HUDEP-2 (cell line): ENCODE results near the gene KCNAB1.
A peak's percentile ranks its signal among the peaks of the same experiment; 100 is the strongest.

Experiments
- DNase-seq, 76 experiments: peaks; one replicate each; lab custom pipeline; 2025; ENCODE audit not compliant: unreplicated experiment in 76 of 76; lab: John Stamatoyannopoulos, UW

The KCNAB1 gene

DNA sequence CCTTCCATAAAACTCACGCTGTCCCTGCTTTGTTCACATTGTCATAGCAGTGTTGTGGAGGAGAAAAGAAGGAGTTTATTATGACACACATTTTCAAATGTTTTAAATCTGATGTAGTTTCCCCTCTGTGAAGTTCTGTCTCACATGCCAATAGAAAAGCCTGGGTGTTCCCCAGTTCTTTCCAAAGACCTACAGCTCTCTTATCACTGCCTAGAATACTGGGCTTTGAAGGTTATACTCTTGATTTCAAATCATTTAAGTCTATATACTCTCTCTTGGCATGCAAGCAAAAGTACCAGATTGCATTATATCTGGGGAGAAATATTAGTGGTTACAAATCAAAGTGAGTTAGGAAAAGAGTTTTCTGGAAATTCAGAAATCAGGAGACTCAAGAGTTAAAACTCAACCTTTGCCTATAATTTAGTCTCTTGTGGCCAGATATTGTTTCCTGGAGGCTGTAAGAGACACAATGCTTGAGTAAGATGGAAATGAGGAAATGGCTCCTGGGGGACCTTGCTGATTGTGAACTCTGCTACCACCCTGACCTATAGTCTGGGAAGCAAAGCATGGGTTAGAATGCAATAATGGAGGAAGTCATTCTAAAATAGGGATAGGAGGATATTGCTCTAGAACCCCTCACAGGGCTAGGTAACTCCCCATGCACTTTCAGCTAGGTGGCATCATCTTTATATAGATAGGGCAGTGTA is 182.8 kb downstream of the KCNAB1 start:
- no peak for DNase-seq

DNA sequence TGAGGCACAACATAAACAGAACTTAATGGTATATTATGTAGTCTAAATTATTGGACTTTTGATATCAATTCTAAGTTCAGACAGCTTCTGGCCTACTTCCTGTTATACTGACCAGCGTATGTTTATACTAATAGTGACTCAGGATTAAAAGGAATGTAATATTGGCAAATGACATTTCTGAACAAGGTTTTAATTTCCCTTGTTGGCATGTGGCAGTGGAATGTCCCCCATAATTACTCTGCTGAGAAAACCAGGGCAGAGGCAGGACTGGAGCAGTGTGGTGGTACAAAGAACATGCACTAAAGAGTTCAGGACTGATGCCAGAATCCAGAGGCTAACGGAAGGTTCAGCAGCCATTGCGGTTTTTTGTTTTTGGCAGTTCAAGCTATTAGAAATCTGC is 184.0 kb downstream of the KCNAB1 start:
- no peak for DNase-seq

DNA sequence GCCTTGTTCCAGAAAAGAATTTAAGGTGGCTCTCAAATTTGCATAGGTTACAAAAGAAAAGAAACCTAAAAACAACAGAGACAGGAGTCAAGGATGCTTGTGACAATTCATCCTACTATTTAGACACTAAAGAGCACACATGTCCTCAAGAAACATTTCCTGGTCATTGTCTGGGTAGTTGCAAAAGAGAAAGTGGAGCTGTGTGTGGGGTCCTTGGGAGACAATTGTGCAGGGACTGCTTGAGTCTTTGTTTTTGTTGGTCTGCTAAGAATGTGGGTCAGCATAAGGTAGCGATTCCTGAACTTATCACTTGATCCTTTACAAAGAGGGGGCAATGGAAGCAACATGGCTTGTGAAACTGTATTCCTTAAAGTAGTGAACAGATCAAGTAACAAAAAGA is 185.3 kb downstream of the KCNAB1 start:
- no peak for DNase-seq

- no peak for DNase-seq
These were observed 187.3 kb downstream of the KCNAB1 start for GRCh38 chr3:156307704-156308103.

DNA sequence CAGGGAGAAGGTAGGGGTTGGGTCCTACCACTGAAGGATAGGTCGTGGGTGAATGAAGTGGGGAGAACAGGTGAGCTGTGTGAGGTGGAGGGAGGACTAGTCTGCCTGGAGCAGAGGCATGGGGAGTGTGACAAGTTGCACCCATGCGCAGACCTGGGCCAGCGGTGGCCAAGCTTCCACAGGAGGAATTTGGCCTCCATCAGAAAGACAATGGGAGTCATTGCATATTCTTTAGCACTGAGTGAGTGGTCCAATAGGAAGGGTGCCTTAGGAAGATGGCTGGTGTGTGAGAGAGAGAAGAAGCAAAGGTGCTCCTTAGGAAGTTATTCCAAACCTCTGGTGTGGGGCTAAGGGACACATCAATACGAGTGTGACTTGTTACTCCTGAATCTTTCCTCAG is 191.1 kb downstream of the KCNAB1 start:
- no peak for DNase-seq

DNA sequence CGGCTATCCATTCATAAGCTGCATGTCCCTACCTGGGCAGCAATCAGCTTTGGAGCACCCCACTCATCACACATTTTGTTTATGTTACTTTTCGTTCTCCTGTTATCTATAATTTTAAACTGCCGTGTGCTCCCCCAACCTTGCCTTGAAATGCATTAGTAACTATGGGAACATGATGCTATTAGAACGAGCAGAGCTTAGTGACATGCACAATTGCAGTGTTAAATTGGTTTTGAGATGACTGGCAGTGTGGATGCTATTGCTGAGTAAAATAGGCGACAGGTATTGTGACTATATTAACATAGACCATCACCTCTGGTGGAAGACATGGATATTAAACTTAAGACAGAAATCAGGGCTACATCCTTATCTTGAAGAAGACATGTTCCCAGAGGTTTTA is 191.6 kb downstream of the KCNAB1 start:
- no peak for DNase-seq

DNA sequence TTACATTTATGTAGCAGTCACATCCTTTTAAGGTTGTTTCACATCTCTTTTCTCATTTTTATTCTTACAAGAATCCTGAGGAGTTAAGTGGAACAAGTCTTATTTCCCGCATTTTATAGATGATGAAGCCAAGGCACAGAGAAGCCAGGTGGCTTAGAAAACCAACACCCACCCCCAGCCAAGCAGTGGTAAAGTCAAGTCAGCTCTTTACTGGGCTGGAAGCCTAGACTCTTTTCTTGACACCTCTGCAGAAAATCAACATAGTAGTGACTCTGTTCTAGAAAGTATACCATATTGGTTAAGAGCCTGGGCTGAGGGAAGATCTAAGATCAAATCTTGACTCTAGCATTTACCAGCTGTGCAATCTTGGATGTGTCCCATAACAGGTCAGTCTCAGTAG is 195.7 kb downstream of the KCNAB1 start:
- no peak for DNase-seq

DNA sequence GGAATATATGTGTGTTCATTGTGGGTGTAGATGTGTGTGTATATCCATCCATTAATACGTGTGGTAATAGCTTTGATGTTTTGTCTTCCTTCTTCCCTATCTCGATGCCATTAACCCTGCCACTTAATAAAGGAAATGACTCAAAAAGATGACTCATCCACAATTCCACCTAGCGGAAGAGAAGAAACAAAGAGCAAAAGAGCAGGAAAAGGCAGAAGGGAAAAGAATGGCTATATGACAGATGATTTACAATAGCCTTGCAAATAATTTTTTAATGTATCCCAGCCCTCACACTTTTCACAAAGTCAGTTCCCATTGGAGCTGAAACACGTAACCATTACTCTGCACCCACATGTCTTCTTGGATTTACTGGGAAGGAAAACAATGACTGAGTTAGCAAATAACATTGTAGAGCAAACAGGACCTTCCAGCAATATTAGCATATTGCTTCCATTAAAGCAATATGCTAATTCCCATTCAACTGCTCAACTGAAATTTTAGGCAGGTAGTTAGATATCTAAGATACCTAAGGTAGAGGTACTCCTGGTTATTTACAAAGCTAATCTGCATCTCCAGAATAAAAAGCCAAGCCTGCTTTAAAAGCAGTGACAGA is 197.2 kb downstream of the KCNAB1 start:
- no peak for DNase-seq

DNA sequence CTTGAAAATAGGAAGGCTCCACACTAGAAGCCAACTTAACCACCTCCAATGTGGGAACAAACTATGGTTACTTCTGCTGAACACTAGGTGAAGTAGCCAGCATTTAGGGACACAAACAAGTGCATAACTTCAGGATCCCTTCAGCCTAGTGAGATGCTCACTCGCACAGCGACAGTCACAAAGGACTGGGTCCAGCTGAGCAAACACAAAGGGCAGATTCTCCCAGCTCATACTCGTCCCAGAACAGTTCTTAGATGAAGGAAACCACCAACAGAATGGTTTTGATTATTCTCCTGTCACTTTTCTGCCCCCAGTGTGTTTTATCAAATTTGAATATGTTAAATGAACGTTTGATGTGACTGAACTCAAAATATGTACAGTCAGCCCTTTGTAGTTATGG is 201.6 kb downstream of the KCNAB1 start:
- no peak for DNase-seq

- DNase-seq: no peak
These were observed 203.1 kb downstream of the KCNAB1 start for GRCh38 chr3:156323466-156323865.

- no peak for DNase-seq
These were observed 210.0 kb downstream of the KCNAB1 start for GRCh38 chr3:156330415-156330814.

DNA sequence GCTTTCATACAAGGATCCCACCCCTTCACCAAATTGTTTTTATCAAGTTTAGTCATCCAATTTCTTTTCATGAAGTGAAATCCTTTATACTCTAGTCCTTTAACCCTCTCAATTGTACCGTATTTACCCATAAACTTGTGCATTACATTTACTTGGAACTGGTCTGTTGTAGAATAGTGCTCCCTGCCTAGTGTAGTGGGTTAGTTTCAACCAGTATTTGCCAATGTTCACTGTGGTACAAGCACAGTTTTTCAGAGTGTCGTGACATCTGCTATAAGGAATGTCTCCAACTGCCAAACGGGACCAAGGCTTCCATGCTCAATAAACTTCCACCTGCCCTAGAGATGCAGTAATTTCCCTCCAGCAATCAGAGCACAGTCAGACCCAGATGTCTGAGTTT is 211.9 kb downstream of the KCNAB1 start:
- DNase-seq: no peak

GRCh38 chr3:156334841-156335545 is 214.6 kb downstream of the KCNAB1 start:
- no peak for DNase-seq

- DNase-seq: no peak
These were observed 219.1 kb downstream of the KCNAB1 start for GRCh38 chr3:156339491-156339890.

GRCh38 chr3:156341332-156341731 is 221.0 kb downstream of the KCNAB1 start:
- DNase-seq: peak in 1 of 76 experiments; percentile 5

GRCh38 chr3:156341831-156342416 is 221.5 kb downstream of the KCNAB1 start:
- no peak for DNase-seq

DNA sequence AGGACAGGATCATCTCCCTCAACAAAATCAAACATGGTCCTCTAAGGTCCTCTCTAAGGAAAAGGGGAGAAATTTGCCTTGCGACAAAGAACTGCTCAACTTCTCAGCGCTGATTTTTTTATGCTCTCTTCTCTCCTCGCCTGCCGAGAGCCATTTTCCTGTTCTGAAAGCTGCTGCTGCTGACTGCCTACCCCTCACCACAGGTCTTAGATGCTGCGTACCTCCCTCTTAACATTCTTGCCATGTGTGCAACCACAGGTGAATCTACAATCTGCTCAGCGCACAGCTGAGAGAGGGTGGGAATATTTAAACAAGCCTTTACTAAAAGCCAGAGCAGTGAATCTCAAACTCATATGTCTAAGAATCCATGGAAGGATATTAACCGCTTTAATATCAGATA is 223.8 kb downstream of the KCNAB1 start:
- no peak for DNase-seq

GRCh38 chr3:156349111-156349510 is 228.7 kb downstream of the KCNAB1 start:
- no peak for DNase-seq

DNA sequence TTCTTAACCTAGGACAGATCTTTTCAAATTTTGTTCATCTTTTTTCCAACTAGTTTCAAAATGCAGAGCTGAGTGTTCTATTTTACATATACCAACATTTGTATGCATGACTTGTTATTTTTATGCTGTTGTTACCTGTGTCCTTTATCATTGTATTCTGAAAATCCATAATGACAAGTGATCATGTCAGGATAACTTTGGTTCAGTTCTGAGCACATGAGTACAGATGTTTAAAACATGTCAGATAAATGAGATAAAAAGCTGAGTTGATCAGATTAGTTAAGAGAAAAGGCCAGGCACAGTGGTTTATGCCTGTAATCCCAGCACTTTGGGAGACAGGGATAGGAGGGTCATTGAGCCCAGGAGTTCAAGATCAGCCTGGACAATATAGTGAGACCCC is 229.6 kb downstream of the KCNAB1 start:
- DNase-seq: no peak

GRCh38 chr3:156350781-156351180 is 230.4 kb downstream of the KCNAB1 start:
- no peak for DNase-seq

GRCh38 chr3:156351783-156352182 is 231.4 kb downstream of the KCNAB1 start:
- no peak for DNase-seq

GRCh38 chr3:156352728-156353127 is 232.3 kb downstream of the KCNAB1 start:
- no peak for DNase-seq
